Fibroblast of lung (primary cell): ENCODE measurements around the gene DBNDD1. TPM values are rescaled to one million over a fixed set of nuclear protein-coding genes. Genes with fewer than 3 reads are reported as not detected.

Experiments used
- DNase-seq, 2 donors: peaks; one replicate each; pipeline versions ENCODE4 v3.0.0 to v3.0.0-alpha.2; 2010; ENCODE audit warnings: low read depth in 2 of 2
- H2AFZ ChIP-seq: 2 replicates; pipeline ENCODE4 v1.5.1; 2012; ENCODE audit warnings: low read length, control low read depth, inconsistent platforms
- H3K27ac ChIP-seq: 2 replicates; pipeline ENCODE4 v1.5.1; 2011; ENCODE audit warnings: low read length, control low read depth; ENCODE audit not compliant: insufficient read depth
- H3K27me3 ChIP-seq: 2 replicates; pipeline ENCODE4 v1.5.1; 2011; ENCODE audit warnings: mild to moderate bottlenecking, low read length; ENCODE audit not compliant: control insufficient read depth, insufficient read depth
- H3K36me3 ChIP-seq: 2 replicates; pipeline ENCODE4 v1.5.1; 2011; ENCODE audit warnings: low read length; ENCODE audit not compliant: control insufficient read depth, insufficient read depth
- H3K4me1 ChIP-seq: 2 replicates; pipeline ENCODE4 v1.5.1; 2011; ENCODE audit warnings: low read length; ENCODE audit not compliant: control insufficient read depth, insufficient read depth; ENCODE audit errors: extremely low read depth
- H3K4me2 ChIP-seq: 2 replicates; pipeline ENCODE4 v1.5.1; 2011; ENCODE audit warnings: low read length, control low read depth; ENCODE audit not compliant: insufficient read depth; ENCODE audit errors: extremely low read depth
- H3K4me3 ChIP-seq, 4 experiments: fragments of 200-600 bp in 1 of 4; sonication (generic) in 1 of 4; replicated peaks in 1 of 4; 2 replicates each; pipeline ENCODE4 v1.5.1; 2011 to 2016; ENCODE audit warnings: low read length in 4 of 4, low read depth in 3 of 4, mild to moderate bottlenecking in 3 of 4, control low read depth in 2 of 4, inconsistent platforms in 1 of 4, mixed read lengths in 1 of 4; ENCODE audit not compliant: insufficient read depth in 1 of 4; ENCODE audit errors: control extremely low read depth in 1 of 4
- H3K79me2 ChIP-seq: 2 replicates; pipeline ENCODE4 v1.5.1; 2012; ENCODE audit warnings: mild to moderate bottlenecking, low read length, inconsistent platforms; ENCODE audit not compliant: control insufficient read depth, insufficient read depth
- H3K9ac ChIP-seq: 2 replicates; pipeline ENCODE4 v1.5.1; 2011; ENCODE audit warnings: mild to moderate bottlenecking, low read length, control low read depth; ENCODE audit not compliant: insufficient read depth
- H3K9me3 ChIP-seq: 2 replicates; pipeline ENCODE4 v1.5.1; 2012; ENCODE audit warnings: low read depth, low read length; ENCODE audit not compliant: control insufficient read depth, insufficient read depth
- H4K20me1 ChIP-seq: 2 replicates; pipeline ENCODE4 v1.5.1; 2011; ENCODE audit warnings: low read length; ENCODE audit not compliant: control insufficient read depth, insufficient read depth; ENCODE audit errors: extremely low read depth
- EZH2 ChIP-seq: IDR thresholded peaks from 2 replicates; pipeline ENCODE4 v1.5.1; 2012; ENCODE audit warnings: low read length, control low read depth, mild to moderate bottlenecking; ENCODE audit errors: missing control alignments
- polyA plus RNA-seq, 2 donors: library from polyadenylated mRNA; depleted of rRNA in 1 of 2; stranded (reverse) in 1 of 2; unstranded in 1 of 2; fragments of >200 nt; gene quantifications; 2 replicates each; pipeline ENCODE4 v1.2.1, GENCODE V29; 2011 to 2012; ENCODE audit warnings: missing spikeins in 1 of 2
- total RNA-seq: library from RNA; depleted of rRNA; stranded (reverse); fragments of >200 nt; gene quantifications from 2 replicates; pipeline ENCODE4 v1.2.1, GENCODE V29; 2014
- TF ChIP-seq, protein P1 (sequence below), 2 donors: IDR thresholded peaks in 1 of 2; conservative IDR thresholded peaks in 1 of 2; 1 replicate in 1 of 2; 2 replicates in 1 of 2; pipeline ENCODE4 v1.5.1; 2011 to 2012; ENCODE audit warnings: low read length in 2 of 2, control low read depth in 1 of 2, inconsistent platforms in 1 of 2, low read depth in 1 of 2, mild to moderate bottlenecking in 1 of 2

DBNDD1 gene
- total and polyA plus RNA-seq, 2 donors (not counting 1 experiment from before 2014, with no cell fraction given): 2.1 to 3.6 TPM

DNA sequence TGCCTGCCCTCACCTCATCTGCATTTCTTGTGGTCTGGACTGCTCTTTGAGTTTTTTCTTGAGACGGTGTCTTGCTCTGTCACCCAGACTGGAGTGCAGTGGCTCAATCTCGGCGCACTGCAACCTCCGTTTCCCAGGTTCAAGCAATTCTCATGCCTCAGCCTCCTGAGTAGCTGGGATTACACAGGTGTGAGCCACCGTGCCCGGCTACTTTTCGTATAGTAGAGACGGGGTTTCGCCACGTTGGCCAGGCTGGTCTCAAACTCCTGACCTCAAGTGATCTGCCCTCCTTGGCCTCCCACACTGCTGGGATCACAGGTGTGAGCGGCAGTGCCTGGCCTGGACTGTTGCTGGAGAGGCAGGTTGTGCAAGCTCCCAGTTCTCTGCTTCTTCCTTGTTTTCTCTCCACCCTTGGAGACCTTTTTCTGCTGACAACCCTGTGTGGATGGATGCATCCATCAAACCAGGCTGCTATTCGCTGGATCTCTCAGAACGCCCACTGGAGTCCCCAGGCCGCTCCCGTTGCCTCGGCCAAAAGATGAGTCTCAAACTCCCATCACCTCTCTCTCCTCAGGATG lies 22.7 kb upstream of the DBNDD1 start:
- H2AFZ ChIP-seq: no peak overlapping the region
- H3K36me3 ChIP-seq: peaks cover 10% of the 10 kb centered on the region
- H3K4me2 ChIP-seq: no peak overlapping the region
- TF ChIP-seq, protein P1, sequence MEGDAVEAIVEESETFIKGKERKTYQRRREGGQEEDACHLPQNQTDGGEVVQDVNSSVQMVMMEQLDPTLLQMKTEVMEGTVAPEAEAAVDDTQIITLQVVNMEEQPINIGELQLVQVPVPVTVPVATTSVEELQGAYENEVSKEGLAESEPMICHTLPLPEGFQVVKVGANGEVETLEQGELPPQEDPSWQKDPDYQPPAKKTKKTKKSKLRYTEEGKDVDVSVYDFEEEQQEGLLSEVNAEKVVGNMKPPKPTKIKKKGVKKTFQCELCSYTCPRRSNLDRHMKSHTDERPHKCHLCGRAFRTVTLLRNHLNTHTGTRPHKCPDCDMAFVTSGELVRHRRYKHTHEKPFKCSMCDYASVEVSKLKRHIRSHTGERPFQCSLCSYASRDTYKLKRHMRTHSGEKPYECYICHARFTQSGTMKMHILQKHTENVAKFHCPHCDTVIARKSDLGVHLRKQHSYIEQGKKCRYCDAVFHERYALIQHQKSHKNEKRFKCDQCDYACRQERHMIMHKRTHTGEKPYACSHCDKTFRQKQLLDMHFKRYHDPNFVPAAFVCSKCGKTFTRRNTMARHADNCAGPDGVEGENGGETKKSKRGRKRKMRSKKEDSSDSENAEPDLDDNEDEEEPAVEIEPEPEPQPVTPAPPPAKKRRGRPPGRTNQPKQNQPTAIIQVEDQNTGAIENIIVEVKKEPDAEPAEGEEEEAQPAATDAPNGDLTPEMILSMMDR (conservative IDR thresholded peaks at IDR 0.05 in 1 of 2, IDR thresholded peaks at IDR 0.05 in 1 of 2; ENCODE audit: low read depth in 1 of 2, low read length in 2 of 2): no peak
- TF ChIP-seq EZH2: no peak
- H4K20me1 ChIP-seq: no peaks in the 10 kb centered on the region
- H3K79me2 ChIP-seq: no peaks in the 10 kb centered on the region
- H3K27me3 ChIP-seq: no peaks in the 10 kb centered on the region
- H3K4me1 ChIP-seq: peaks cover 5% of the 10 kb centered on the region
- H3K27ac ChIP-seq: no peak overlapping the region
- DNase-seq: no peak
- H3K9me3 ChIP-seq: no peaks in the 10 kb centered on the region
- H3K4me3 ChIP-seq: no peak overlapping the region
- no peak overlapping the region for H3K9ac ChIP-seq

DNA sequence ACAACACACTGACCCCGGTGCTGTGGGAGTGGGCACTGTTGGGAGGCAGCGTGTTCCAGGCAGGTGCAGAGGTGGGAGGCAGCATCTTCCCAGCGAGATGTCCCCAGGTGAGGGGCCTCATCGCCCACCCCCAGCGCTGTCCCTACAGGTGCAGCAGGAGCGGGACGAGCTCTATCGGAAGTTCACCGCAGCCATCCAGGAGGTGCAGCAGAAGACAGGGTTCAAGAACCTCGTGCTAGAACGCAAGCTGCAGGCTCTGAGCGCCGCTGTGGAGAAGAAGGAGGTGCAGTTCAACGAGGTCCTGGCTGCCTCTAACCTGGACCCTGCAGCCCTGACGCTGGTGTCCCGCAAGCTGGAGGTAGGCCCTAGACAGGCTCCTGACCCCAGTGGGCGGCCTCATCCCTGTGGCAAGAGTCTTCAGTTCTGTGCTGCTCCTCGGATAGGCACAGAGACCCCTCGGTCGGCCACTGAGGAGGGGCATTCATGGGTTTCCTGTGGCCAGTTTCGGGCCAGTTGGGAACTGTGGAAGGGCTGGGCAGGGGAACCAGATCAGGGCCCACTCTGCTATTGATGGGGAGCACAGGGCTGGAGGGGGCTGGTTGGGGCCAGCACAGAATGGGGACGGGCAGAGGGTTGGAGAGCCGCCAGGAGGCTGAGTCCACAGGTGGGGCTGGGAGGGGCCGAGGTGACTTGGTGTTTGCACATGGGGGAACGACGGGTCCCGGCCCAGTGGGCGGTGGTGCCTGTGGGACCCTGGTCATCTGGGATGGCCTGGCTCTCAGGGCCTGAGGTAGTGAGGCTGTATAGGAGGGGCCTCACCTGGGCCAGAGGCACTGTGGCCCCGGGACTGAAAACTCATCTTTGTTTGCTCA lies 21.1 kb upstream of the DBNDD1 start:
- H3K36me3 ChIP-seq: peaks cover 15% of the 10 kb centered on the region
- no peak overlapping the region for H3K4me3 ChIP-seq
- H3K9me3 ChIP-seq: no peaks in the 10 kb centered on the region
- H3K4me2 ChIP-seq: no peak overlapping the region
- H3K4me1 ChIP-seq: no peaks in the 10 kb centered on the region
- H2AFZ ChIP-seq: no peak overlapping the region
- H4K20me1 ChIP-seq: no peaks in the 10 kb centered on the region
- no peak overlapping the region for H3K9ac ChIP-seq
- TF ChIP-seq, protein P1 (conservative IDR thresholded peaks at IDR 0.05 in 1 of 2, IDR thresholded peaks at IDR 0.05 in 1 of 2; ENCODE audit: low read depth in 1 of 2, low read length in 2 of 2): no peak
- no peak for TF ChIP-seq EZH2
- no peaks in the 10 kb centered on the region for H3K79me2 ChIP-seq
- no peak overlapping the region for H3K27ac ChIP-seq
- H3K27me3 ChIP-seq: no peaks in the 10 kb centered on the region
- DNase-seq: no peak

DNA sequence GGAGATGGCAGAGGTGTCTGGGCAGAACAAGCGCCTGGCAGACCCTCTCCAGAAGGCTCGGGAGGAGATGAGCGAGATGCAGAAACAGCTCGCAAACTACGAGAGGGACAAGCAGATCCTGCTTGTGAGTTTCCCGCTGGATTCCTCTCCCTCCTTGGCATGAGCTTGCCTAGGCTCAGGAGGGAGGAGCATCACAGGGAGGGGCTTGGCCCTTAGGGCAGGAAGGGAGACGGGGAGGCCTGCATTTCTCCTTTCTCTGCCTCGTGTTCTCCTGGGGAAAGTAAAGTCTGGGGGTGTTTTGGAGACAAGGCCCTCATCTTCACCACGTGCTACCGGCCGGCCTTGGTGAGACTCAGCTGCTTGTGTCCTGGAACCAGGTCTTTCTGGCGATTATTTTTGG lies 18.0 kb upstream of the DBNDD1 start:
- Histone ChIP-seq H4K20me1 (peaks cover 4% of the 10 kb centered on the region), H3K9me3 (no peaks in the 10 kb centered on the region), H3K27me3 (no peaks in the 10 kb centered on the region), H3K27ac (no peak overlapping the region), H3K4me2 (no peak overlapping the region), H3K9ac (no peak overlapping the region), H2AFZ (no peak overlapping the region), H3K4me1 (no peaks in the 10 kb centered on the region), H3K36me3 (peaks cover 15% of the 10 kb centered on the region), H3K79me2 (no peaks in the 10 kb centered on the region), H3K4me3 (no peak overlapping the region)
- DNase-seq: no peak
- TF ChIP-seq, protein P1 (conservative IDR thresholded peaks at IDR 0.05 in 1 of 2, IDR thresholded peaks at IDR 0.05 in 1 of 2; ENCODE audit: low read depth in 1 of 2, low read length in 2 of 2): no peak
- no peak for TF ChIP-seq EZH2
